ENCODE data around the gene FURIN.
A peak's percentile ranks its signal among the peaks of the same experiment; 100 is the strongest.

The FURIN gene

DNA sequence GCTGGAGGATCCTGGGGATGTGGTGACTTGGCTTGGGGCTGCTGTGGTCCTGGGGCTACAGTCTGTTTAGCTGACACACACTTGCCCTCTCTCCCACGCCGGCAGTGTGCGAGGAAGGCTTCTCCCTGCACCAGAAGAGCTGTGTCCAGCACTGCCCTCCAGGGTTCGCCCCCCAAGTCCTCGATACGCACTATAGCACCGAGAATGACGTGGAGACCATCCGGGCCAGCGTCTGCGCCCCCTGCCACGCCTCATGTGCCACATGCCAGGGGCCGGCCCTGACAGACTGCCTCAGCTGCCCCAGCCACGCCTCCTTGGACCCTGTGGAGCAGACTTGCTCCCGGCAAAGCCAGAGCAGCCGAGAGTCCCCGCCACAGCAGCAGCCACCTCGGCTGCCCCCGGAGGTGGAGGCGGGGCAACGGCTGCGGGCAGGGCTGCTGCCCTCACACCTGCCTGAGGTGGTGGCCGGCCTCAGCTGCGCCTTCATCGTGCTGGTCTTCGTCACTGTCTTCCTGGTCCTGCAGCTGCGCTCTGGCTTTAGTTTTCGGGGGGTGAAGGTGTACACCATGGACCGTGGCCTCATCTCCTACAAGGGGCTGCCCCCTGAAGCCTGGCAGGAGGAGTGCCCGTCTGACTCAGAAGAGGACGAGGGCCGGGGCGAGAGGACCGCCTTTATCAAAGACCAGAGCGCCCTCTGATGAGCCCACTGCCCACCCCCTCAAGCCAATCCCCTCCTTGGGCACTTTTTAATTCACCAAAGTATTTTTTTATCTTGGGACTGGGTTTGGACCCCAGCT lies 13.0 kb downstream of the FURIN start:
- DNase-seq, result peak in 1 of 10 donors; percentile 77
- intact Hi-C loops (cut with DNase I), result no loop called here

DNA sequence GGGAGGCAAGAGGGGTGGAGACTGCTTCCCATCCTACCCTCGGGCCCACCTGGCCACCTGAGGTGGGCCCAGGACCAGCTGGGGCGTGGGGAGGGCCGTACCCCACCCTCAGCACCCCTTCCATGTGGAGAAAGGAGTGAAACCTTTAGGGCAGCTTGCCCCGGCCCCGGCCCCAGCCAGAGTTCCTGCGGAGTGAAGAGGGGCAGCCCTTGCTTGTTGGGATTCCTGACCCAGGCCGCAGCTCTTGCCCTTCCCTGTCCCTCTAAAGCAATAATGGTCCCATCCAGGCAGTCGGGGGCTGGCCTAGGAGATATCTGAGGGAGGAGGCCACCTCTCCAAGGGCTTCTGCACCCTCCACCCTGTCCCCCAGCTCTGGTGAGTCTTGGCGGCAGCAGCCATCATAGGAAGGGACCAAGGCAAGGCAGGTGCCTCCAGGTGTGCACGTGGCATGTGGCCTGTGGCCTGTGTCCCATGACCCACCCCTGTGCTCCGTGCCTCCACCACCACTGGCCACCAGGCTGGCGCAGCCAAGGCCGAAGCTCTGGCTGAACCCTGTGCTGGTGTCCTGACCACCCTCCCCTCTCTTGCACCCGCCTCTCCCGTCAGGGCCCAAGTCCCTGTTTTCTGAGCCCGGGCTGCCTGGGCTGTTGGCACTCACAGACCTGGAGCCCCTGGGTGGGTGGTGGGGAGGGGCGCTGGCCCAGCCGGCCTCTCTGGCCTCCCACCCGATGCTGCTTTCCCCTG lies 13.8 kb downstream of the FURIN start:
- peak in 1 of 10 donors; percentile 81 for DNase-seq
- intact Hi-C loops (cut with DNase I), result no loop called here

DNA sequence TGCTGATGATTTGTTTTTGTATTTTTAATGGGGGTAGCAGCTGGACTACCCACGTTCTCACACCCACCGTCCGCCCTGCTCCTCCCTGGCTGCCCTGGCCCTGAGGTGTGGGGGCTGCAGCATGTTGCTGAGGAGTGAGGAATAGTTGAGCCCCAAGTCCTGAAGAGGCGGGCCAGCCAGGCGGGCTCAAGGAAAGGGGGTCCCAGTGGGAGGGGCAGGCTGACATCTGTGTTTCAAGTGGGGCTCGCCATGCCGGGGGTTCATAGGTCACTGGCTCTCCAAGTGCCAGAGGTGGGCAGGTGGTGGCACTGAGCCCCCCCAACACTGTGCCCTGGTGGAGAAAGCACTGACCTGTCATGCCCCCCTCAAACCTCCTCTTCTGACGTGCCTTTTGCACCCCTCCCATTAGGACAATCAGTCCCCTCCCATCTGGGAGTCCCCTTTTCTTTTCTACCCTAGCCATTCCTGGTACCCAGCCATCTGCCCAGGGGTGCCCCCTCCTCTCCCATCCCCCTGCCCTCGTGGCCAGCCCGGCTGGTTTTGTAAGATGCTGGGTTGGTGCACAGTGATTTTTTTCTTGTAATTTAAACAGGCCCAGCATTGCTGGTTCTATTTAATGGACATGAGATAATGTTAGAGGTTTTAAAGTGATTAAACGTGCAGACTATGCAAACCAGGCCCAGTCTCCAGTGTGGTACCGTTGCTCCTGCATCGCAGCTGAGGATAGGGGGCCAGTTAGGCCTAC lies 14.6 kb downstream of the FURIN start:
- DNase-seq, result peak in 2 of 10 donors; percentile 70 to 80
- intact Hi-C loops (cut with DNase I), result no loop called here

DNA sequence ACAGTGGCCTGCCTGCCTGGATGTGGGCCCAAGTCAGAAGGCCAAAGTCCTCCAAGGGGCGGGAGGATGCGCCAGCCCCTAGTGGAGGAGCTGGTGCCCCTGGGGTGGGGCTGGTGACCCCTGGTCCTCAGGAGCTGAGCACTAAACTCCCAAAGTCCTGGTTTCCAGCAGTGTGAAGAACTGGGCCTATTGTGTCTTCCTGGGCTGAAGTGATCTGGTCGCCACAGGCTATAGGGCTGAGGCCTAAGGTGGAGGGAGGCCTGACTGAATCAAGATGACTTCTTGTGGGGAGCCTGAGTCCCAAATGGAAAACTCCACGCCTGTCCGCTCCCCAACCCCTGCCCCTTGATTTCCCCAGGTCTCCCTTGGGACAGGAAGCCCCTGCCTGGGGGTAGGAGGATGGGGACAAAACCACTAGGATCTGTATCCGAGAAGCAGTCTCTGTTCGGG lies 15.2 kb downstream of the FURIN start:
- intact Hi-C loops (cut with DNase I), result no loop called here
- DNase-seq, result peak in 3 of 10 donors; percentile 55 to 60 (median 55)

- peak in 4 of 10 donors; percentile 32 to 88 (median 82) for DNase-seq
- intact Hi-C loops (cut with DNase I), result no loop called here
Observed at GRCh38 chr15:90883976-90884718, 15.8 kb downstream of the FURIN start, which contains the start of gene FES. FES (plus strand) TSS chr15:90884504; CDS start chr15:90885046, 542 bp downstream.

- peak in 3 of 10 donors; percentile 54 to 84 (median 75) for DNase-seq
Observed at GRCh38 chr15:90884719-90885431, 16.5 kb downstream of the FURIN start.

DNA sequence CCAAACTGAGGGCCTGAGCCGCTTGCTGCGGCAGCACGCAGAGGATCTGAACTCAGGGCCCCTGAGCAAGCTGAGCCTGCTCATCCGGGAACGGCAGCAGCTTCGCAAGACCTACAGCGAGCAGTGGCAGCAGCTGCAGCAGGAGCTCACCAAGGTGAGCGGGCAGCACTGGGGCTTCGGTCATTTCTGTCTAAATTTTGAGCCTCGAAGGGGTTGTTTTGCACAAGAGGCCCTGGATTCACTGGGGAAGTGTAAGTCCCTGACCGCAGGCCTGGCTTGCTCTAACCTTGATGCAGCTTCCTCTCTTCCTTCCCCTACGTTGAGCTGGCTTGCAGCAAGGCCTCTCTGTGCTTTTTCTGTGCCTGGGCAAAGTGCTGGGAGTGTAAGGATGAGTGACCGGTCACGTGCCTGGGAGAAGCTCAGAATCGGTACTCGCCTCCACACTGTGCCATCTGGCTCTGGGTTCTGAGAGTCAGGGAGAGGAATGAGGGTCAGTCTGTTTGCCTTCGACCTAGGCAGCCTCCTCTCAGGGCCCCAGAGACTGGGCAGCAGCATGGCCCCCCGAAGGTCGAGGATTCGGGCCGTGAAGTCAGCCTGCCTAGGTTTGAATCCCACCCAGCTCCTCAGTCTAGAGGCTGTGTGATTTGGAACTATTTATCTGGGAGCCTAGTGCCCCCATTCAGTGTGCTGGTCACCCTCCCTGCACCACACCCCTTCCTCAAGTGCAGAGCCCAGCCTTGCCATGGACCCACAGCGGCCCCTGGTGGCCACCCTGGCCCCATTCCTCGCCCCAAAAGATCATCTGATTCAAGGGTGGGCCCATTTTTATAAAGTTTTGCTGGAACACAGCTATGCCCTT lies 17.3 kb downstream of the FURIN start:
- peak in 9 of 10 donors; percentile 63 to 96 (median 80) for DNase-seq
- intact Hi-C loops (cut with DNase I), result loop anchor here (1.0 to 5.0 kb wide), 3 partner anchors 168 to 563 kb away; partner anchors contain the start of gene BLM

More at GRCh38 chr15:90884719-90885431, 16.5 kb downstream of the FURIN start:
- intact Hi-C loops (cut with DNase I), result loop anchor here (1.0 to 5.0 kb wide), 3 partner anchors 168 to 563 kb away; partner anchors contain the start of gene BLM

DNA sequence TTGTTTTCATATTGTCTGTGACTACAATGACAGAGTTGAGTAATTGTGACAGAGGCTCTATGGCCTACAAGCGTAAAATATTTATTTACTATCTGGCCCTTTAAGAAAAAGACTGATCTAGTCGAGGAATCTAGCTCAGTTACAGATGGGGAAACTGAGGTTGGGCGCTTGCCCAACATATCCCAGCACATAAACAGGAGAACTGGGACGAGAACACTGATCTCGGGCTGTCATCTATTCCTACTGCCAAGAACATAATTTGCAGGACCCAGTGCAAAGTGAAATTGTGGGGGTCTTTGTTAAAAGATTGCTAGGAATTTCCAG lies 17.9 kb downstream of the FURIN start:
- no peak for DNase-seq
- intact Hi-C loops (cut with DNase I), result loop anchor here (5.0 kb wide), 2 partner anchors 169 to 564 kb away; partner anchors contain the start of gene BLM

DNA sequence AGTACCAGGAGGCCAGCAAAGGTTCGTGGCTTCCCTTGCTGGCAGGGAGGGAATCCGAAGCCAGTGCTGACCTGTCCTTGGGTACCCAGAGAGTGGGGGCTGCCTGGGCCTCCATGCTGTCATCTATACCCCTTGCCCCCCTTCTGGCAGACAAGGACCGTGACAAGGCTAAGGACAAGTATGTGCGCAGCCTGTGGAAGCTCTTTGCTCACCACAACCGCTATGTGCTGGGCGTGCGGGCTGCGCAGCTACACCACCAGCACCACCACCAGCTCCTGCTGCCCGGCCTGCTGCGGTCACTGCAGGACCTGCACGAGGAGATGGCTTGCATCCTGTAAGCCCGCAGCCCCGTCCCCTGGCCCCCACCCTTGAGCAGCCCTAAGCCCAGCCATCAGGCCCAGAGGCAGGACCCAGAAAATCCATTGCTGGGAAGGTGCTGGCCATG lies 18.7 kb downstream of the FURIN start:
- DNase-seq, result peak in 1 of 10 donors; percentile 73
- intact Hi-C loops (cut with DNase I), result loop anchor here (5.0 kb wide), 2 partner anchors 170 to 565 kb away; partner anchors contain the start of gene BLM

- peak in 1 of 10 donors; percentile 85 for DNase-seq
- intact Hi-C loops (cut with DNase I), result loop anchor here (5.0 kb wide), 2 partner anchors 172 to 567 kb away; partner anchors contain the start of gene BLM
Observed at GRCh38 chr15:90889313-90889730, 20.9 kb downstream of the FURIN start.

- intact Hi-C loops (cut with DNase I), result loop anchor here (5.0 kb wide), 2 partner anchors 173 to 568 kb away; partner anchors contain the start of gene BLM
- DNase-seq, result peak in 1 of 10 donors; percentile 82
Observed at GRCh38 chr15:90889736-90890456, 21.5 kb downstream of the FURIN start.

DNA sequence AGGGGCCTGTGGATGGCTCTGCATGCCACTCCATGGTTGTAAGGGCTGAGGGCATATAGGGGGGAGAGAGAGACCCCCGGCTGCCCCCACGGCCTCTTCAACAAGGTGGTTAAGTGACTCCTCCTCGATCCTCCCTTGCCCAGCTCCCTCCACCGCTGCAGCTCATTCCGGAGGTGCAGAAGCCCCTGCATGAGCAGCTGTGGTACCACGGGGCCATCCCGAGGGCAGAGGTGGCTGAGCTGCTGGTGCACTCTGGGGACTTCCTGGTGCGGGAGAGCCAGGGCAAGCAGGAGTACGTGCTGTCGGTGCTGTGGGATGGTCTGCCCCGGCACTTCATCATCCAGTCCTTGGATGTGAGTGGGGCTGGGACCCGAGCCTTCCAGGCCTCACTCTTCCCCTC lies 22.5 kb downstream of the FURIN start:
- intact Hi-C loops (cut with DNase I), result no loop called here
- peak in 1 of 10 donors; percentile 57 for DNase-seq

GRCh38 chr15:90891346-90891949 lies 23.1 kb downstream of the FURIN start:
- intact Hi-C loops (cut with DNase I), result no loop called here
- peak in 1 of 10 donors; percentile 75 for DNase-seq

- DNase-seq, result peak in 1 of 10 donors; percentile 70
Observed at GRCh38 chr15:90892023-90892422, 23.6 kb downstream of the FURIN start.

GRCh38 chr15:90892498-90893174 lies 24.2 kb downstream of the FURIN start:
- DNase-seq, result peak in 1 of 10 donors; percentile 66
- intact Hi-C loops (cut with DNase I), result no loop called here

More at GRCh38 chr15:90892023-90892422, 23.6 kb downstream of the FURIN start:
- intact Hi-C loops (cut with DNase I), result no loop called here

Data from posterior cingulate gyrus (tissue), 11 donors.